Panc1 (cell line): ENCODE results near the gene DCXR. TPM values are rescaled to one million over a fixed set of nuclear protein-coding genes. Genes with fewer than 3 reads are reported as not detected.

Experiments
- ATAC-seq: fragments of 200-7000 bp; cut with Tn5 transposase; 2 replicates; pipeline ENCODE4 v1.9.1; 2020; ENCODE audit warnings: mild to moderate bottlenecking, moderate library complexity
- BruUV-seq: library from RNA; stranded (reverse); fragments of 400-500 nt; replicated peaks from 2 replicates; lab custom pipeline; 2021; lab: Mats Ljungman, UMichigan
- CTCF ChIA-PET: fragments of 300-600 bp; sonication (Branson Sonifier 250); formaldehyde crosslinking; loops from one replicate; lab custom pipeline; 2022; ENCODE audit warnings: antibody characterized with exemption; lab: Charles Lee
- POLR2A ChIA-PET: fragments of 300-600 bp; sonication (Branson Sonifier 250); formaldehyde crosslinking; loops from one replicate; lab custom pipeline; 2022; ENCODE audit warnings: antibody characterized with exemption; lab: Charles Lee
- DNase-seq: peaks from one replicate; pipeline ENCODE4 v3.0.0-alpha.2; 2010; ENCODE audit warnings: low read depth, low spot score
- H3K27ac ChIP-seq: 2 replicates; pipeline ENCODE4 v1.5.1; 2011; ENCODE audit warnings: mild to moderate bottlenecking, low read length, inconsistent platforms
- H3K27me3 ChIP-seq: fragments of 200-500 bp; sonication (Bioruptor generic); 2 replicates; pipeline ENCODE4 v1.6.0; 2014; ENCODE audit warnings: low read length, inconsistent platforms; ENCODE audit not compliant: control insufficient read depth, insufficient read depth
- H3K36me3 ChIP-seq: fragments of 200-500 bp; sonication (Bioruptor generic); 2 replicates; pipeline ENCODE4 v1.5.1; 2014; ENCODE audit warnings: inconsistent platforms, mild to moderate bottlenecking, low read length, moderate library complexity; ENCODE audit not compliant: control insufficient read depth, insufficient read depth
- H3K4me1 ChIP-seq: 2 replicates; pipeline ENCODE4 v1.5.1; 2011; ENCODE audit warnings: inconsistent platforms, mild to moderate bottlenecking, low read length, moderate library complexity; ENCODE audit not compliant: control insufficient read depth, insufficient read depth
- H3K4me3 ChIP-seq, 2 experiments: 2 replicates each; pipeline ENCODE4 v1.5.1; 2011 to 2012; ENCODE audit warnings: low read depth in 2 of 2, low read length in 2 of 2, mild to moderate bottlenecking in 2 of 2, inconsistent platforms in 1 of 2, moderate library complexity in 1 of 2
- H3K9me3 ChIP-seq: fragments of 200-500 bp; sonication (Bioruptor generic); 2 replicates; pipeline ENCODE4 v1.5.1; 2014; ENCODE audit warnings: low read depth, mild to moderate bottlenecking, inconsistent platforms, low read length, moderate library complexity; ENCODE audit not compliant: control insufficient read depth, insufficient read depth
- CTCF ChIP-seq: fragments of 450-650 bp; IDR thresholded peaks from 2 replicates; pipeline ENCODE4 v1.5.1; 2017; ENCODE audit warnings: mild to moderate bottlenecking
- POLR2AphosphoS5 ChIP-seq: IDR thresholded peaks from 2 replicates; pipeline ENCODE4 v1.6.1; 2012; ENCODE audit warnings: mild to moderate bottlenecking, low read depth, low read length, moderate library complexity
- REST ChIP-seq, 2 experiments: IDR thresholded peaks; 2 replicates each; pipeline ENCODE4 v1.6.1; 2011 to 2012; ENCODE audit warnings: low read depth in 2 of 2, control low read depth in 1 of 2, low read length in 1 of 2, mild to moderate bottlenecking in 1 of 2, moderate library complexity in 1 of 2; ENCODE audit not compliant: insufficient read depth in 1 of 2
- SIN3A ChIP-seq: IDR thresholded peaks from 2 replicates; pipeline ENCODE4 v1.6.1; 2012; ENCODE audit warnings: low read depth, mild to moderate bottlenecking, low read length, moderate library complexity, borderline replicate concordance; ENCODE audit not compliant: insufficient read depth
- TCF7L2 ChIP-seq: IDR thresholded peaks from 2 replicates; pipeline ENCODE4 v1.6.1; 2011; ENCODE audit warnings: mild to moderate bottlenecking, low read depth, low read length, inconsistent platforms
- in situ Hi-C: cut with HindIII; loops from 2 replicates; pipeline ENCODE4 v1.10.0; 2016; ENCODE audit warnings: low sequenced_read_pairs, low pct_unique_long_range_greater_than_20kb
- intact Hi-C: fragments of 100-400 bp; cut with micrococcal nuclease; formaldehyde crosslinking; loops from one replicate; pipeline ENCODE4 v1.10.0; 2022; ENCODE audit not compliant: unreplicated experiment
- total RNA-seq: library from RNA; stranded (reverse); gene quantifications from one replicate; pipeline ENCODE4 v1.2.1, GENCODE V29; 2021; ENCODE audit not compliant: unreplicated experiment

The DCXR gene
- total RNA-seq, 1 experiment from 2014 or later = 128 TPM

- no peaks in the 10 kb centered on the region for H3K9me3 ChIP-seq
- no TSS peak for BruUV-seq
- H3K36me3 ChIP-seq = peaks cover 9% of the 10 kb centered on the region
- ChIA-PET CTCF (no interaction called here), POLR2A (interaction anchor here (0.6 kb wide), 3 partner anchors 9 to 431 kb away, joined by 3 to 4 read pairs (median 4); no protein-coding TSS in a partner anchor)
- intact Hi-C loops = no loop called here
- peaks cover 20% of the 10 kb centered on the region for H3K4me1 ChIP-seq
- no peak for DNase-seq
- in situ Hi-C loops = loop anchor here (10.0 kb wide), 1 partner anchor 84 kb away; no protein-coding TSS in a partner anchor
- peak; percentile 5; the same call in 1 of the 2 replicates for ATAC-seq
- H3K27ac ChIP-seq = peak overlapping the region; percentile 73
- TF ChIP-seq POLR2AphosphoS5 (no peak), SIN3A (no peak), CTCF (no peak), TCF7L2 (no peak), REST (IDR thresholded peaks at IDR 0.05; ENCODE audit: insufficient read depth in 1 of 2, low read depth in 2 of 2, low read length in 1 of 2) (no peak)
- no peaks in the 10 kb centered on the region for H3K27me3 ChIP-seq
- peak overlapping the region; percentile 85 to 99 for H3K4me3 ChIP-seq
Measured at GRCh38 chr17:82050761-82051641, 13.5 kb upstream of the DCXR start.

GRCh38 chr17:82050152-82050760, 12.8 kb upstream of the DCXR start:
- POLR2A ChIA-PET = no interaction called here
- ATAC-seq (no peak), DNase-seq (no peak)
- CTCF ChIA-PET = no interaction called here
- no peaks in the 10 kb centered on the region for H3K27me3 ChIP-seq
- in situ Hi-C loops (loop anchor here (10.0 kb wide), 1 partner anchor 85 kb away; no protein-coding TSS in a partner anchor), intact Hi-C loops (no loop called here)
- no peak for TF ChIP-seq POLR2AphosphoS5
- no peak for TF ChIP-seq SIN3A
- TF ChIP-seq REST (IDR thresholded peaks at IDR 0.05; ENCODE audit: insufficient read depth in 1 of 2, low read depth in 2 of 2, low read length in 1 of 2) = no peak
- no peak for TF ChIP-seq CTCF
- BruUV-seq = no TSS peak
- peaks cover 7% of the 10 kb centered on the region for H3K36me3 ChIP-seq
- peaks cover 19% of the 10 kb centered on the region for H3K4me1 ChIP-seq
- H3K27ac ChIP-seq = peak overlapping the region; percentile 73
- peak overlapping the region; percentile 85 to 99 for H3K4me3 ChIP-seq
- no peaks in the 10 kb centered on the region for H3K9me3 ChIP-seq
